HuH-7.5 (cell line): ENCODE data around the gene WDR5.

Source experiments
- DNase-seq: peaks from one replicate; pipeline ENCODE4 v3.0.0; 2011; ENCODE audit warnings: low spot score

WDR5 gene

GRCh38 chr9:134189145-134189469, 53.2 kb downstream of the WDR5 start:
- DNase-seq: no peak

GRCh38 chr9:134189470-134190231, 53.8 kb downstream of the WDR5 start:
- DNase-seq: no peak

DNA sequence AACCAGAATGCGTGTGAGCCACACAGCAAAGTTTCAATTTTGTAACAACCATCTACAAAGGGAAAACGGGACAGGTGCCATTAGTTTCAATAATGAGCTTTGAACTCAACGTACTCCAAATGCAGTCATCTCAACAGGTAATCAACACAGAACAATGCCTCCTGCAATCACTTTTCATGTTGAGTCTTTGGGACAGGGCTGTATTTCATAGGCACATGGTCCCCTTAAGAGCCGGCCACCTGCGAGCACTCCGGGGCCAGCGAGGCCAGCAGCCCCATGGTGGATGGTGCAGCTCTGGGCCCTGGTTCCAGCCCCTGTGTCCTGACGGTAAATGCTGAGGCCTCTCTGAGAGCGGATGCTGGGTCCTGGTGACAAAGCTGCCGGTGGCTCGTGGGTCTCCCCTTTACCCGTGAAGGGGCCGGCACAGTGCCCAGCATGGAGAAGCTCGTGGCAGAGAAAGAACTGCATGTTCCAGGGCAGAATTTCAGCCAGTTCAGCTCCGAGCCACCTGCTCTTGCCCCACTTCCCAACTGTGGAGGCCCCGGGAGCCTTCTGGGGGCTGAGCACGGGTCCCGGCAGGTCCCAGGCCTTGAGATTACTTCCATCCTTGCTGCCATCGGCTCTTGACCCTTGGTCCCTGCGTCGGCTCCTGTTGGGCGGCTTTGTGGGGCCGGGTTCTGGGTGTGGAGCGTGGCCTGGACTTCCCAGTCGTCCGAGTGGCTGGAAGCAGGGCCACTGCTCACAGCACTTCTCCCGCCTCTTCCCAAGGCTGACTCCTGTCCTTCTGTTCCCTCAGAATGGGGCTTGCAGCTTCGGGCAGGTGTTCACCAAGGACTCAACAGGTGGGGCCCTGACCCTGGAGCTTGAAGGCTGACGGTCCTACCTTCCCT, 54.6 kb downstream of the WDR5 start:
- DNase-seq: no peak

- DNase-seq: no peak
Measured at GRCh38 chr9:134191455-134192209, 55.8 kb downstream of the WDR5 start.

- DNase-seq: no peak
Measured at GRCh38 chr9:134192311-134192950, 56.5 kb downstream of the WDR5 start.

GRCh38 chr9:134192951-134193731, 57.3 kb downstream of the WDR5 start:
- no peak for DNase-seq

- DNase-seq: no peak
Measured at GRCh38 chr9:134193912-134194535, 58.1 kb downstream of the WDR5 start.

- DNase-seq: no peak
Measured at GRCh38 chr9:134195558-134195957, 59.7 kb downstream of the WDR5 start.

DNA sequence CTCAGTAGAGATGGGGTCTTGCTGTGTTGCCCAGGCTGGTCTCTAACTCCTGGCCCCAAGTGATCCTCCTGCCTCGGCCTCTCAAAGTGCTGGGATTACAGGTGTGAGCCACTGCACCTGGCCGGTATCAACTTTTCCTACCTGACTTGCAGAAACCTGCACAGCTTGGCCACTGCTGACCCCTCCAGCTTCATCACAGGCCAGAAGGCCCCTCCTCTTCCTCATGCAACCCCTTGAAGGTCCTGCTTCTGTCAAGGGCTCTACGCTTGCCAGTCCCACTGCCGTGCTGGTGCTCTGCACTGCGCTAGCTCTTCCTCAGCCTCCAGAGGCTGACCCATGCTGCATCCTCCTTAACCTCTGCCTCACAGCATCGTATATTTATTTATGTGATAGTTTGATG, 61.0 kb downstream of the WDR5 start:
- no peak for DNase-seq

DNA sequence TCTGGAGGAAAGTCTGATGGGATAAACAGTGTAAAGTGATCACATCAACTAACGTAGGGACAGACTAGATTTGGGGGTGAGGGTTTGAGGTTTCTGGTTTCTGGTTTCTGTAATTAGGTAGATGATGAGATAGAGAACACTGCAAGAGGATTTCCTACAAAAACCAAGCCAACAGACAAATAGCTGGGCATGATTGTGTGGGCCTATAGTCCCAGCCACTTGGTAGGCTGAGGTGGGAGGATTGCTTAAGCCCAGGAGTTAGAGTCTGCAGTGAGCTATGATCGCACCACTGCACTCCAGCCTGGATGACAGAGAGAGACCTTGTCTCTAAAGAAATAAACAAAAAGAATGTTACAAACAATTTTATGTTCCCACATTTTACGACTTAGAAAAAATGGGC, 62.9 kb downstream of the WDR5 start:
- DNase-seq: no peak

DNA sequence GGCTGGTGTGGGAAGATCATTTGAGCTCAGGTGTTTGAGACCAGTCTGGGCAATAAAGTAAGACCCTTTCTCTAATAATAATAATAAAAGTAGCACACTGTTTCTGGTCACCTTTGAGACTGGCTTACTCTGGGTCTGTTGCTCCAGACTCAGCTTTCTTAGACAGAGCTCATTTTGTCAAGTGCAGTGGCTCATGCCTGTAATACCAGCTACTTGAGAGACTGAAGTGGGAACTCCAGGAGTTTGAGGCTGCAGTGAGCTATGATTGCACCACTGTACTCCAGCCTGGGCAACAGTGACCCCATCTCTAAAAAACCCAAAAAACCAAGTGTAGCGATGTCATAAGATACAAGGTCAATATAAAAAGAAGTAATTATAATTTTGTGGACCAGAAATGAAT, 64.8 kb downstream of the WDR5 start:
- no peak for DNase-seq

DNA sequence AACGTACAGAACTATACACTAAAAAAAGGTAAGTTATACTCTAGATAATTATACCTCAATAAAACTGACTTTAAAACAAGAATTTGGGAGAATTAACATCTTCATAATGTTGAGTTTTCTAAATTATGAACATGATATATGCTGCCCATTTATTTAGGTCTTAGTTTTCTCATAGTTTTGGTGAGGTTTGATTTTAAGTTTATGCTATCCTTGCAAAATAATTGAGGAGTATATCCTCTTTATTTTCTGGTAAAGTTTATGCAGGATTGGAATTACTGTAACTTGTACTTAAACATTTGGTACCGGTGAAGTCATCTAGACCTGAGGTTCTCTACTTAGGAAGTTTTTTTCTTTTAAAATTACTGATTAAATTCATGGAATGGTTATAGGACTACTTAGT, 67.3 kb downstream of the WDR5 start:
- no peak for DNase-seq

GRCh38 chr9:134204041-134204440, 68.2 kb downstream of the WDR5 start:
- DNase-seq: no peak

DNA sequence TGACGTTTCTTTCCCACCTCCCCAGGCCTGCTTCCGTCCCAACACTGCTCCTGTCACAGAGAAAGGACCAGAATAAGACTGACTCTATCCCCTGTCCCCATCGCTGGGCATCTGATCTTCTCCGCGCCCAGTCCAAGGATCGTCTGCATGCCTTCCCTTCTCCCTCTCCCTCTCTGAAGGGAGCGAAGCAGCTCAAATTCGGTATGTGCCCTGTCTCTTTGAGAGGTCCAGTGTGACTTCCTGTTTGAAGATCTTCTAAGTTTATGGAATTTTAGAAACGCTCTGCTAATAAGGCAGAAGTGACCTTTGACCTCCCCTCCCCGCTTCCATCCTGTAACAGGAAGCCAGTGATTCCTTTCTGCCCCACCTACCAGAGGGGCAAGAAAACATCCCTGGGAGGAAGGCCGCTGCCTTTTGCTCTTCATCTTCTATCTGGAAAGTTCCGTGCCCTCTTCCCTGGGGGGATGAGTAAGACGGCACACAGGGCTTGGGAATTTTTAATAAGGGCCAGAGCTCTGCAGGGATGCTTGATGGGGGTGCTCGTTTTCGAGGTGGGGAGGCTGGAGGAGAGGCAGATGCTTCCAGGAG, 69.2 kb downstream of the WDR5 start:
- DNase-seq: no peak

DNA sequence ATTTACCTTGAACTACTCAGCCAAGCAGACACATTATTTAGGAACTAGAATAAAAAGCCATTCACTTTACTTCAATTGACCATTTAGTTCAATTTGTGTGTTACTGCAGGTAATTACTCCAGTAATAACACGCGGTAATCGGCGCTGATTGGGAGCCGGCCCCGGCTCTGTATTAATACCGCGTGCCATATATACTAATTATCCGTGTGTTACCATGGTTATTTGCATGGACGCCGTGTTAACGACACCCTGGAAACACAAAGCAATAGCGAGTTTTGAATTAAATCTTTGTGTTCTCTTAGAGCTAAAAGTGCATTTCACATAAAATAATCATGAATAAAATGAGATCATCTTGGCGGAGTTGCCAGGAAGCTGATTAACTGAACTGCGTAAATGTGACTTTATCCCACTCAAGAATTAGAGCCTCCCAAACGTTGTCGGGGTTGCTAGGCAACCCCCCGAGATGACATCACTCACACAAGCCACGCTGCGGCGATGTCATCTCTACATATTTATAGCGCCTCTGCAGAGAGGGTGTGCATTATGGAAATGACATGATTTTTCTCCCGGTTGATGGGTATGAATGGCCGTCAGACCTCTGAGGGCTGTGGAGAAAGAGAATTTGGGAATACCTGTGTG, 69.9 kb downstream of the WDR5 start:
- no peak for DNase-seq

- DNase-seq: no peak
Measured at GRCh38 chr9:134206311-134207300, 70.7 kb downstream of the WDR5 start.

DNA sequence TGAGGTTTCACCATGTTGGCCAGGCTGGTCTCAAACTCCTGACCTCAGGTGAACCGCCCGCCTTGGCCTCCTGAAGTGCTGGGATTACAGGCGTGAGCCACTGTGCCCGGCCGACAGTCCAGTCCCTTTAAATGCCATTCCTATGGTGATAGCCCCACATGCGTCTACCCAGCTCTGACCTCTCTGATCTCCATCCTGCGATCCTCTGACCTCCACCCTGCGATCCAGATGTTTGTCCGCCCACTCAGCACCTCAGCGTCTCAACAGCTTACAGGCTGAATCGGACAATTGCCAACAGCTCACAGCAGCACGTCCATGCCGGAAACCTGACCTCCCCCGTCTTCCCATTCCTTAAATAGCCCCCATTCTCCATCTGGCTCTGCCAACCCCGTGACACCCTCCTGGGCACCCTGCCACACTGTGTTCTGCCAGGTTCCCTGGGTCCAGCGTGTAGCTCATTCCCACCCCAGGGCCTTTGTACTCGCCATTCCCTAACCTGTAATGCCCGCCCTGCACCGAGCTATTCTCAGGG, 72.5 kb downstream of the WDR5 start:
- no peak for DNase-seq

DNA sequence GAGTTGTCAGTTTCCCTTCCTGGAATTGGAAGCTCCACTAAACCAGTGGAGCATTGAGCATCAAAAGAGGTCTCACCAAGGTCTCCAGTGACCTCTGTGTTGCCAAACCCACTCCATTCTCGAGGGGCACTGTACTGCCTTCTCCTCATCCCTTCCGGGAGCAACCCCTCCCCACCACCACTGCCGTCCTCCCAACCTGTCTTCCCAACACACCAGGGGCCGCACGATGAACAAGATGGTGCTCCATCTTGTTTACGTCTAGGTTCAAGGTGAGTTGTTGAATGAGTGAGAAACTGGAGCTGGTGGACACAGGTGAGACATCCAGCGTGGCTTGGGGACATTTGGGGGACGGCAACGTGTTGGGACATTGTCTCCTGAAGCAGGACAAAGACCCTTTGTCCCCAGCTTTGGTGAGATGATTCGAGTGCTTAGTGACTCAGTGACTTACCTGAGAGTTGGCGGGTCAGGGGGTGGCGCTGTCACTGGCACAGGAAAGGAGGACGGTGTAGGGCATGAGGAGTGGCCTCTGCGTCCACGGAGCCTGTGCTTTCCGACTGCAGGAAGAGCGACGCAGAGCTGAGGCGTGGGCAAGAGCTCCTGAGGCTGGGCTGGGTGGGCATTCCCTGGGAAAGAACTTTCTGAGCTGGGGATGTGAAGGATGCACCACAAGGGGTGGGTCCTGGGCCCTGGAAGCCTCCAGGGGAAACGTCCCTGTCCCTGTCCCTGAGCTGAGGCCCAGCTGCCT, 73.3 kb downstream of the WDR5 start:
- no peak for DNase-seq
